Heart left ventricle (tissue), 16 donors: ENCODE measurements around the gene ARID3B. TPM values are rescaled to one million over a fixed set of nuclear protein-coding genes. Genes with fewer than 3 reads are reported as not detected.

ENCODE experiments used
- ATAC-seq, 4 donors: fragments of 200-7000 bp; cut with Tn5 transposase; one replicate each; pipeline ENCODE4 v1.9.1; 2020 to 2022; ENCODE audit warnings: moderate library complexity in 4 of 4, mild to moderate bottlenecking in 3 of 4, moderate number of reproducible peaks in 1 of 4
- DNase-seq, 5 donors: peaks; one replicate each; pipeline ENCODE4 v3.0.0-alpha.2; 2020
- H3K27ac ChIP-seq, 12 donors: fragments of 200-600 bp; sonication (generic) in 4 of 12; one replicate each; pipeline versions ENCODE4 v1.5.0 to v1.8.0; 2016 to 2022; ENCODE audit warnings: mild to moderate bottlenecking in 2 of 12
- H3K27me3 ChIP-seq, 9 donors: fragments of 200-600 bp; sonication (generic) in 2 of 9; one replicate each; pipeline versions ENCODE4 v1.5.1 to v1.8.0; 2016 to 2022; ENCODE audit warnings: mild to moderate bottlenecking in 3 of 9
- H3K36me3 ChIP-seq, 9 donors: fragments of 200-600 bp; sonication (generic) in 2 of 9; one replicate each; pipeline versions ENCODE4 v1.5.0 to v1.8.0; 2018 to 2022; ENCODE audit warnings: mild to moderate bottlenecking in 2 of 9
- H3K4me1 ChIP-seq, 12 donors: fragments of 200-600 bp; sonication (generic) in 4 of 12; one replicate each; pipeline versions ENCODE4 v1.5.0 to v1.8.0; 2016 to 2022; ENCODE audit warnings: mild to moderate bottlenecking in 3 of 12
- H3K4me3 ChIP-seq, 12 donors: fragments of 200-600 bp; sonication (generic) in 4 of 12; one replicate each; pipeline versions ENCODE4 v1.5.0 to v1.8.0; 2017 to 2022; ENCODE audit warnings: mild to moderate bottlenecking in 9 of 12, moderate library complexity in 4 of 12
- H3K9me3 ChIP-seq, 12 donors: fragments of 200-600 bp; sonication (generic) in 4 of 12; one replicate each; pipeline versions ENCODE4 v1.5.0 to v1.8.0; 2016 to 2022; ENCODE audit warnings: mild to moderate bottlenecking in 1 of 12
- POLR2A ChIP-seq, 2 donors: fragments of 450-650 bp; IDR thresholded peaks; one replicate each; pipeline ENCODE4 v1.6.1; 2017; ENCODE audit warnings: antibody characterized with exemption in 2 of 2, mild to moderate bottlenecking in 2 of 2, moderate library complexity in 2 of 2
- WGBS, 4 donors: extraction: QIAGEN DNeasy Blood & Tissue Kit in 2 of 4; methylation state at CpG; one replicate each; pipeline versions ENCODE4 v1.1.5 to v1.1.7; 2013 to 2018; 5-methylcytosine and 5-hydroxymethylcytosine counted together
- intact Hi-C, 10 donors: fragments of 100-400 bp; cut with DNase I; formaldehyde crosslinking; loops; one replicate each; pipeline versions ENCODE4 v1.11.1 to v1.14.2; 2022
- polyA plus RNA-seq, 2 donors: library from polyadenylated mRNA; stranded (reverse); fragments of 200-250 nt; gene quantifications; one replicate each; pipeline ENCODE4 v1.2.3, GENCODE V29; 2013
- total RNA-seq, 9 donors: library from RNA; depleted of rRNA in 2 of 9; stranded (reverse); fragments of >200 nt in 2 of 9; fragmentation: NEBNext Ultra II Directional in 3 of 9; extraction: Animal tissue kit (Norgen Biotek cat#: 25700) in 3 of 9; gene quantifications; one replicate each; pipeline versions ENCODE4 v1.1.0 to v1.2.4, GENCODE V29; 2016 to 2023
- TF ChIP-seq, protein P1 (sequence below), 12 donors: fragments of 200-600 bp; sonication (generic) in 4 of 12; IDR thresholded peaks; one replicate each; pipeline versions ENCODE4 v1.5.0 to v1.8.0; 2018 to 2022; ENCODE audit warnings: antibody characterized with exemption in 12 of 12, mild to moderate bottlenecking in 5 of 12
- donor health status: ischemic (EF 13 %, LVEDD 7.1; RV severe dilation, severe dysfunction).
- donor health status: healthy with polysubstance abuse.
- donor health status: DM: no; HTN: yes; CAD: no.
- donor health status: DM: no; HTN: no; CAD: no.
- donor health status: ischemic (EF 25% LVEDD 6.9; RV normal size, moderate dysfunction).
- donor health status: ischemic (EF 25% LVEDD 5.7; RV mildly dilated, moderate dysfunction).
- donor health status: healthy.
- donor health status: DM: yes; HTN: yes; CAD: no.
- donor health status: ischemic (EF 35%, LVEDD 5.7; RV mildly dilated, moderate dysfunction).
- donor health status: nonischemic (EF 11% LVEDD 7.7; RV severe dilation, severe dysfunction).
- donor health status: DM: yes; HTN: yes; CAD: no.
- donor health status: PGD.
- donor health status: ischemic (EF 29% LVEDD 5.4; RV normal size, mild dysfunction).
- donor health status: nonischemic (EF 23%, LVEDD 6.1; RV moderate dilation, normal function).

Gene ARID3B
- total and polyA plus RNA-seq, 11 donors: 1.3 to 4.3 (median 2.1) TPM

DNA sequence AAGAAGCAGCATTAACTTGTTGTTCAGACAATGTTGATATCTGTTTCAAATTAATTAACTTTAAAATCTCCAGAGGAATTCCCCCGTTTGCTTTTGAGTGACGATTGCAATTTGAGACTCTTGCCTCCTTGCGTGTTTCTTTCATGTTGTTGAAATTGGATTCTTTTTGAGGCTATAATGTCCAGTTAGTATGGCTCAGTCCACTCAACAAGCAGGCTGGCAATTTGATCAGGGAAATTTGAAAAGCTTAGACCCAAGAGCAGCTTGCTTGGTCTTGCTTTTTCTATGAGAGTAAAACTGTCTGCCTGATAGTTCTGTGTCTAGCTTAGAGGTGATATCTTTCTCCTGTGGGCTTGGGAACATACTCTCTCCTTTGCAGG is 2.0 kb downstream of the ARID3B start:
- no peak for DNase-seq
- WGBS, 4 donors: 71 to 88% (median 77%) methylated on average over 3 of the region's 3 CpGs
- Histone ChIP-seq H3K27ac (no peak overlapping the region), H3K4me3 (no peak overlapping the region), H3K36me3 (peaks cover 0 to 10% (median 0%) of the 10 kb centered on the region in 9 donors), H3K9me3 (no peaks in the 10 kb centered on the region), H3K27me3 (no peaks in the 10 kb centered on the region), H3K4me1 (peaks cover 0 to 59% (median 33%) of the 10 kb centered on the region in 12 donors)
- no peak for ATAC-seq
- TF ChIP-seq, protein P1, sequence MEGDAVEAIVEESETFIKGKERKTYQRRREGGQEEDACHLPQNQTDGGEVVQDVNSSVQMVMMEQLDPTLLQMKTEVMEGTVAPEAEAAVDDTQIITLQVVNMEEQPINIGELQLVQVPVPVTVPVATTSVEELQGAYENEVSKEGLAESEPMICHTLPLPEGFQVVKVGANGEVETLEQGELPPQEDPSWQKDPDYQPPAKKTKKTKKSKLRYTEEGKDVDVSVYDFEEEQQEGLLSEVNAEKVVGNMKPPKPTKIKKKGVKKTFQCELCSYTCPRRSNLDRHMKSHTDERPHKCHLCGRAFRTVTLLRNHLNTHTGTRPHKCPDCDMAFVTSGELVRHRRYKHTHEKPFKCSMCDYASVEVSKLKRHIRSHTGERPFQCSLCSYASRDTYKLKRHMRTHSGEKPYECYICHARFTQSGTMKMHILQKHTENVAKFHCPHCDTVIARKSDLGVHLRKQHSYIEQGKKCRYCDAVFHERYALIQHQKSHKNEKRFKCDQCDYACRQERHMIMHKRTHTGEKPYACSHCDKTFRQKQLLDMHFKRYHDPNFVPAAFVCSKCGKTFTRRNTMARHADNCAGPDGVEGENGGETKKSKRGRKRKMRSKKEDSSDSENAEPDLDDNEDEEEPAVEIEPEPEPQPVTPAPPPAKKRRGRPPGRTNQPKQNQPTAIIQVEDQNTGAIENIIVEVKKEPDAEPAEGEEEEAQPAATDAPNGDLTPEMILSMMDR (IDR thresholded peaks at IDR 0.05): no peak
- TF ChIP-seq POLR2A (IDR thresholded peaks at IDR 0.05): no peak
- intact Hi-C loops: loop anchor here in 6 of 10 donors (5.0 to 10.0 kb wide), 5 partner anchors 54 to 222 kb away; partner anchors contain the start of genes UBL7 (in 3 of the 6) and CLK3 (in 2 of the 6)

GRCh38 chr15:74543583-74543982 is 2.6 kb downstream of the ARID3B start:
- peaks cover 0 to 10% (median 0%) of the 10 kb centered on the region in 9 donors for H3K36me3 ChIP-seq
- no peaks in the 10 kb centered on the region for H3K9me3 ChIP-seq
- H3K27ac ChIP-seq: no peak overlapping the region
- no peak for TF ChIP-seq POLR2A (IDR thresholded peaks at IDR 0.05)
- no peak overlapping the region for H3K4me3 ChIP-seq
- WGBS, 4 donors: 69 to 79% (median 73%) methylated on average over 3 of the region's 3 CpGs
- intact Hi-C loops: loop anchor here in 6 of 10 donors (5.0 to 10.0 kb wide), 5 partner anchors 54 to 221 kb away; partner anchors contain the start of genes UBL7 (in 3 of the 6) and CLK3 (in 2 of the 6)
- DNase-seq: no peak
- peaks cover 0 to 62% (median 37%) of the 10 kb centered on the region in 12 donors for H3K4me1 ChIP-seq
- ATAC-seq: no peak
- no peaks in the 10 kb centered on the region for H3K27me3 ChIP-seq

- H3K27ac ChIP-seq: no peak overlapping the region
- peaks cover 0 to 11% (median 0%) of the 10 kb centered on the region in 9 donors for H3K36me3 ChIP-seq
- H3K4me1 ChIP-seq: peaks cover 0 to 63% (median 30%) of the 10 kb centered on the region in 12 donors
- no peak for DNase-seq
- intact Hi-C loops: loop anchor here in 4 of 10 donors (5.0 to 10.0 kb wide), 2 partner anchors 67 to 220 kb away; no protein-coding TSS in a partner anchor
- ATAC-seq: no peak
- TF ChIP-seq, protein P1 (IDR thresholded peaks at IDR 0.05): no peak
- TF ChIP-seq POLR2A (IDR thresholded peaks at IDR 0.05): no peak
- H3K27me3 ChIP-seq: no peaks in the 10 kb centered on the region
- H3K4me3 ChIP-seq: no peak overlapping the region
- H3K9me3 ChIP-seq: no peaks in the 10 kb centered on the region
Observed at GRCh38 chr15:74545086-74545485, 4.1 kb downstream of the ARID3B start.

DNA sequence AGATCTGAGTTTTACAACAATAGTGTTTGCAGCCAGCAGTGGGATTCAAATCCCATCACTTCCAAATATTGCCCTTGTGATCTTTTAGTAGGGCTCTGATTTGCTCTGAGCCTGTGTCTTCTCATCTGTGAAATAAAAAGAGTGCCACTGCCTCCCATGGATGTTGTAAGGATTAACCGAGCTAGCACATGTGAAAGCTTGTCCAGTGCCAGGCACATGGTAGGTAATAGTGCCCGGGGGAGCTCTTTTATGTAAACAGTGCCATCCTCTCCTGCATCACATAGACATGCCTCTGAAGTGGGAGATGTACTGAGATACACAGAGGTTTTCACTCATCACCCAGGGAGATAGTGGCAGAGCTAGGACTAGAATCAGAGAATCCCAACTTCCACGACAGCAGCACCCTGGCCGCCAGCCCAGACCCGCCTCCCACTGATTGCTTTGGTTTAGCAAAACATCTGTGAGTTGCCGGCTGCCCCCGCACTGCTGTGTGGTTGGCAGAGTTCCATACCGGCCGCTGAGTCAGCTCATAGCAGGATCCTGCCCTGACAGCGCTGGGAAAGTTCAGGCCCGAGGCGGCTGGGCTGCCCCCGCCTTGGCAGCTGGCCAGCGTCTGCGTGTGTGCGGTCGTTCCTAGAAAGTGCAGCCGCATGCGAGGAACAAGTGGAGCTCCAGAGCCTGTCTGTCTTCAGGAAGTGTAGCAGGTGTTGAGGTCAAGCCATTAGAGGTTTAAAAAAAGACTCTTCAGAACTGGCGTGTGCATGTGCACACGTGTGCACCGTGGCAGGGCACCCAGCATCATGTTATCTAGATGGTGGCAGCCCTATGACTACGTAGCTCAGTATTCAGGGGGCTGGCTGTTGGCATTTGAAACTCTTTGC is 5.0 kb downstream of the ARID3B start:
- H3K27ac ChIP-seq: peak overlapping the region in 4 of 12 donors; percentile 4 to 35 (median 10)
- intact Hi-C loops: loop anchor here in 5 of 10 donors (1.0 to 10.0 kb wide), 5 partner anchors 52 to 219 kb away; no protein-coding TSS in a partner anchor

More for the DNA sequence above, 5.0 kb downstream of the ARID3B start:
- peaks cover 0 to 19% (median 0%) of the 10 kb centered on the region in 9 donors for H3K36me3 ChIP-seq
- H3K27me3 ChIP-seq: no peaks in the 10 kb centered on the region
- TF ChIP-seq, protein P1 (IDR thresholded peaks at IDR 0.05): no peak
- no peak for TF ChIP-seq POLR2A (IDR thresholded peaks at IDR 0.05)
- no peaks in the 10 kb centered on the region for H3K9me3 ChIP-seq
- H3K4me1 ChIP-seq: peaks cover 0 to 59% (median 26%) of the 10 kb centered on the region in 12 donors
- peak; percentile 94 to 97 (median 95) for ATAC-seq
- H3K4me3 ChIP-seq: peak overlapping the region in 4 of 12 donors; percentile 8 to 29 (median 20)
- DNase-seq: peak; percentile 98 to 99 (median 99)
- WGBS, 4 donors: 0 to 3% (median 1%) methylated on average over 6 to 23 of the region's 23 CpGs
